GM10248 (cell line): Measurements from ENCODE around the gene SURF6.
A peak's percentile ranks its signal among the peaks of the same experiment; 100 is the strongest.
"Not testable (repeated sequence)": the region's sequence is repeated elsewhere in the genome, so short reads cannot be mapped to it uniquely, and the experiment has no call there.

Source experiments
- CTCF ChIA-PET: fragments of 300-600 bp; sonication (Branson Sonifier 250); formaldehyde crosslinking; extraction: SDS; loops from one replicate; lab custom pipeline; 2021; ENCODE audit warnings: antibody characterized with exemption; lab: Yijun Ruan, JAX
- POLR2A ChIA-PET: fragments of 350-650 bp; sonication (Branson Sonifier 250); formaldehyde crosslinking; extraction: SDS; loops from one replicate; lab custom pipeline; 2020; ENCODE audit warnings: antibody characterized with exemption; lab: Yijun Ruan, JAX
- DNase-seq: peaks from one replicate; pipeline ENCODE4 v3.0.0; 2012; ENCODE audit errors: extremely low spot score
- CTCF ChIP-seq: IDR thresholded peaks from 2 replicates; pipeline ENCODE4 v1.5.1; 2012; ENCODE audit warnings: mild to moderate bottlenecking, low read depth; ENCODE audit errors: extremely low read depth, missing control alignments, control extremely low read depth

Gene SURF6

GRCh38 chr9:133332381-133332730 is 3.6 kb downstream of the SURF6 start:
- ChIA-PET POLR2A (interaction anchor here (0.6 to 1.0 kb wide), 2 partner anchors 14 to 1018 kb away, joined by 3 read pairs; no protein-coding TSS in a partner anchor), CTCF (interaction anchor here (0.7 to 1.3 kb wide), 5 partner anchors 10 to 146 kb away, joined by 3 read pairs; no protein-coding TSS in a partner anchor)
- no peak for TF ChIP-seq CTCF
- no peak for DNase-seq

GRCh38 chr9:133331641-133332380 is 4.2 kb downstream of the SURF6 start:
- ChIA-PET POLR2A (interaction anchor here (0.6 to 1.0 kb wide), 2 partner anchors 15 to 84 kb away, joined by 3 read pairs; no protein-coding TSS in a partner anchor), CTCF (interaction anchor here (0.7 to 2.6 kb wide), 4 partner anchors 11 to 146 kb away, joined by 3 to 14 read pairs (median 3); no protein-coding TSS in a partner anchor)
- no peak for DNase-seq
- no peak for TF ChIP-seq CTCF

- POLR2A ChIA-PET = interaction anchor here (0.6 to 0.8 kb wide), 2 partner anchors 17 to 84 kb away, joined by 3 read pairs; partner anchors contain the start of genes MED22 and RPL7A
Measured at GRCh38 chr9:133331221-133331620, 4.8 kb downstream of the SURF6 start.

GRCh38 chr9:133329306-133330156 is 6.5 kb downstream of the SURF6 start:
- DNase-seq = not testable (repeated sequence)
- ChIA-PET POLR2A (interaction anchor here (1.2 kb wide), 1 partner anchor 45 kb away, joined by 3 read pairs; no protein-coding TSS in a partner anchor), CTCF (interaction anchor here (0.7 to 2.6 kb wide), 12 partner anchors 9 to 429 kb away, joined by 3 to 14 read pairs (median 4); no protein-coding TSS in a partner anchor)
- peak; percentile 54 for TF ChIP-seq CTCF

More at GRCh38 chr9:133331221-133331620, 4.8 kb downstream of the SURF6 start:
- TF ChIP-seq CTCF = no peak
- CTCF ChIA-PET = interaction anchor here (0.9 to 2.6 kb wide), 4 partner anchors 44 to 173 kb away, joined by 3 to 14 read pairs (median 4); no protein-coding TSS in a partner anchor
- DNase-seq = no peak

- ChIA-PET CTCF (no interaction called here), POLR2A (no interaction called here)
- no peak for DNase-seq
- TF ChIP-seq CTCF = no peak
Measured at GRCh38 chr9:133327834-133328484, 8.0 kb downstream of the SURF6 start.

GRCh38 chr9:133327021-133327420 is 9.0 kb downstream of the SURF6 start:
- CTCF ChIA-PET, DNase-seq: not testable (repeated sequence)

More at GRCh38 chr9:133327021-133327420, 9.0 kb downstream of the SURF6 start:
- POLR2A ChIA-PET = not testable (repeated sequence)
